Measurements from ENCODE around the gene PAX5. TPM values are rescaled to one million over a fixed set of nuclear protein-coding genes. Genes with fewer than 3 reads are reported as not detected.

PAX5 gene
- total and polyA plus RNA-seq, 9 donors = 0.02 to 0.28 (median 0.05) TPM; not detected in 6

DNA sequence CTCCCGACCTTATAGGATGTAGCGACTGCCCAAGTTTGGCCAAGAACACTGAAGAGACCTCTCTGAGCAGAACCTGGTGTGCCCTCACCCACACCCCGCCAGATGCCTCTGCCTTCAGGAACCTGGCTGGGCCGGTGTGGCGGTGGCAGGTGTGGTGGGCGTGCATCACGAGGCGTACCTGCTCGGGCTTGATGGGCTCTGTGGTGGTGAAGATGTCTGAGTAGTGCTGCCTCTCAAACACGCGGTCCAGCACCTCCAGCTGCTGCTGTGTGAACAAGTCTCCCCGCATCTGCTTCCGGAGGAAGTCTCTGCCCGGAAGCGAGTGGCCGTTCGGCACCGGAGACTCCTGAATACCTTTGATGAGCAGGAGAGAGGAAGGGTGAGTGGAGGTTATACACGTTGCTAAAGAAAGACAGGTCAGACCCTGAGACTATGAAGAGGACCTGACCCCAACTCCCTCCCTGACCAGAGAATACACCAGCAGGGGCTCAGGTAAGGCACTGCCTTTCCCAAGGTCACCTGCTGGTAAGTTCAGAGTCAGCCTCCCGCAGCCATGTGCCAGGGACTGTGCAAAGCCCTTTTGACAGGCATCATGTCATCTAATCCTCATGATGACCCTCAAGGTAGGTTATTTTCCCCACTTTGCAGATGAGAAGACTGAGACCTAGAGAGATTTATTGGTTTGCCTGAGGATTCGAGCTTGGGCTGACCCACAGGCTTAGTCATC is 67.5 kb downstream of the PAX5 start:
- 85 to 89% (median 86%) methylated on average over 21 of the region's 21 CpGs for WGBS, 3 donors
- Histone ChIP-seq H3K9me3 (no peaks in the 10 kb centered on the region), H3K36me3 (no peaks in the 10 kb centered on the region), H3K27me3 (no peaks in the 10 kb centered on the region), H3K4me3 (no peak overlapping the region), H3K27ac (no peak overlapping the region), H3K4me1 (ENCODE audit: insufficient read depth) (no peaks in the 10 kb centered on the region)
- TF ChIP-seq EP300 (IDR thresholded peaks at IDR 0.05) = no peak
- no peak for TF ChIP-seq POLR2A (IDR thresholded peaks at IDR 0.05)
- TF ChIP-seq, protein P1, sequence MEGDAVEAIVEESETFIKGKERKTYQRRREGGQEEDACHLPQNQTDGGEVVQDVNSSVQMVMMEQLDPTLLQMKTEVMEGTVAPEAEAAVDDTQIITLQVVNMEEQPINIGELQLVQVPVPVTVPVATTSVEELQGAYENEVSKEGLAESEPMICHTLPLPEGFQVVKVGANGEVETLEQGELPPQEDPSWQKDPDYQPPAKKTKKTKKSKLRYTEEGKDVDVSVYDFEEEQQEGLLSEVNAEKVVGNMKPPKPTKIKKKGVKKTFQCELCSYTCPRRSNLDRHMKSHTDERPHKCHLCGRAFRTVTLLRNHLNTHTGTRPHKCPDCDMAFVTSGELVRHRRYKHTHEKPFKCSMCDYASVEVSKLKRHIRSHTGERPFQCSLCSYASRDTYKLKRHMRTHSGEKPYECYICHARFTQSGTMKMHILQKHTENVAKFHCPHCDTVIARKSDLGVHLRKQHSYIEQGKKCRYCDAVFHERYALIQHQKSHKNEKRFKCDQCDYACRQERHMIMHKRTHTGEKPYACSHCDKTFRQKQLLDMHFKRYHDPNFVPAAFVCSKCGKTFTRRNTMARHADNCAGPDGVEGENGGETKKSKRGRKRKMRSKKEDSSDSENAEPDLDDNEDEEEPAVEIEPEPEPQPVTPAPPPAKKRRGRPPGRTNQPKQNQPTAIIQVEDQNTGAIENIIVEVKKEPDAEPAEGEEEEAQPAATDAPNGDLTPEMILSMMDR (IDR thresholded peaks at IDR 0.05) = no peak
- no peak for DNase-seq
- intact Hi-C loops (cut with DNase I) = no loop called here

DNA sequence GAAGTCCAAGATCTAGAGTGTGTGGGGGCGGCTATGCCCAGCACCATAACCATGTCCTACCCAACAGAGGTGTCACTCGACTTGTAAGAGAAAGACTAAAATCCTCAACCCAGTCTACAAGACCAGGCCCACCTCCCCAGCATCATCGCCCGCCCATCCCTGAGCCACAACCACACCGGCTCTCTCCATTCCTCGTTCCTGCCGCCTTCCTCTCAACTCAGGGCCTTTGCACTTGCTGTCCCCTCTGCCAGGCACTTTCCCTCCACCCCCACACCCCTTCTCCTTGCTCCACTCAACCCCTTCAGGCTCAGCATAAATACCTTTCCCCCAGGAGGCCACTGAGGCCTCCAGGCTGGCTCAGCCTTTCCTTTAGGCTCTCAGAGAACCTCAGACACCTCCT is 69.3 kb downstream of the PAX5 start:
- WGBS, 3 donors = 88 to 94% (median 91%) methylated on average over 7 of the region's 7 CpGs
- no peak for DNase-seq
- intact Hi-C loops (cut with DNase I) = no loop called here

DNA sequence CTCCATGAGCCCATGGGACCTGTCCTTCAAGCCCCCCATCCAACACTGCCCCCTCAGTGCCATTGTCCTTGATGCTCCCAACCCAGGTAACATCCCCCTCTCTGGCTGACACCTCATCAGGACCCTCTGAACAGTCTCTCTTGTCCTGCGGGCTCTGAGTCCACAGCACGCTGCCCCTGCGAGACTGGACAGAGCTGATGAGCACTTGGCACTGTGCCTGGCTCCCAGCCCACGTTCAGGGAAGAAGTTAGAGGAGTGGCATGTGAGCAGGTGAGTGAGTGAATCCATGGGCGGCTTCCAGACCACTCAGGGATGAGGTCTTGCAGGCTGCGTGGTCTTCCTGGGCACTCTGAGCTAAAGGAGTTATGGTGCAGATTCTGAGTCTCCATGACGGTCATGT is 70.7 kb downstream of the PAX5 start:
- intact Hi-C loops (cut with DNase I) = no loop called here
- 74 to 81% (median 75%) methylated on average over 7 of the region's 7 CpGs for WGBS, 3 donors
- H3K9me3 ChIP-seq = no peaks in the 10 kb centered on the region
- no peak for DNase-seq
- no peaks in the 10 kb centered on the region for H3K4me1 ChIP-seq (ENCODE audit: insufficient read depth)
- H3K27me3 ChIP-seq = no peaks in the 10 kb centered on the region
- TF ChIP-seq, protein P1 (IDR thresholded peaks at IDR 0.05) = no peak
- TF ChIP-seq EP300 (IDR thresholded peaks at IDR 0.05) (no peak), POLR2A (IDR thresholded peaks at IDR 0.05) (no peak)
- H3K27ac ChIP-seq = no peak overlapping the region
- H3K36me3 ChIP-seq = no peaks in the 10 kb centered on the region
- no peak overlapping the region for H3K4me3 ChIP-seq

More for the DNA sequence above, 69.3 kb downstream of the PAX5 start:
- Histone ChIP-seq H3K36me3 (no peaks in the 10 kb centered on the region), H3K27ac (no peak overlapping the region), H3K27me3 (no peaks in the 10 kb centered on the region), H3K4me3 (no peak overlapping the region), H3K4me1 (ENCODE audit: insufficient read depth) (no peaks in the 10 kb centered on the region), H3K9me3 (no peaks in the 10 kb centered on the region)
- TF ChIP-seq EP300 (IDR thresholded peaks at IDR 0.05) = no peak
- no peak for TF ChIP-seq POLR2A (IDR thresholded peaks at IDR 0.05)
- TF ChIP-seq, protein P1 (IDR thresholded peaks at IDR 0.05) = no peak

DNA sequence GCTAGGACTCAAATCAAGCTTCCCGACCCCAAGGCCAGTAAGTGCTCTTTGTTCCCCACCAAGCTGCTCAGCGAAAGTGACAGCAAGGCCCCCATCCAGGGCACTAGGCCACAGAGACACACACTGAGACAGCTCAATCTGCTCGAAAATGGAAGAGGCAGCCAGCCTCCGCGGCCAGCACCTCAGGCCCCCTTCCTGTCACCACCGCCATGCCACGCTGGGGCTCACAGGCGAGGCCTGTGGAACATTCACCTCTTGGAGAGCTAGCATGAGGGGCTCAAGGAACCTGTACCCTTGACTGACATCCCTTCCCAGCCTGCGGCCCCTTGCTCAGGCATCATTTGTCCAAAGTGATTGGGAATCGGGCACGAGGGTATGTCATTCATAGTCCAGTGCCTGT is 71.4 kb downstream of the PAX5 start:
- H3K27ac ChIP-seq = no peak overlapping the region
- no peaks in the 10 kb centered on the region for H3K9me3 ChIP-seq
- H3K27me3 ChIP-seq = no peaks in the 10 kb centered on the region
- H3K36me3 ChIP-seq = no peaks in the 10 kb centered on the region
- intact Hi-C loops (cut with DNase I) = no loop called here
- no peaks in the 10 kb centered on the region for H3K4me1 ChIP-seq (ENCODE audit: insufficient read depth)
- no peak for TF ChIP-seq EP300 (IDR thresholded peaks at IDR 0.05)
- TF ChIP-seq, protein P1 (IDR thresholded peaks at IDR 0.05) = no peak
- no peak for TF ChIP-seq POLR2A (IDR thresholded peaks at IDR 0.05)
- WGBS, 3 donors = 87 to 96% (median 94%) methylated on average over 10 to 11 of the region's 11 CpGs
- H3K4me3 ChIP-seq = no peak overlapping the region
- no peak for DNase-seq

Data from ovary (tissue), 9 donors.